IMR-90 (cell line): ENCODE results near the gene CYB5D1. TPM values are rescaled to one million over a fixed set of nuclear protein-coding genes. Genes with fewer than 3 reads are reported as not detected.

ENCODE experiments used
- CTCF ChIP-seq: conservative IDR thresholded peaks from 2 replicates; pipeline ENCODE4 v1.5.1; 2012; ENCODE audit warnings: mild to moderate bottlenecking, low read depth, low read length, improper control_type of control experiment
- MAZ ChIP-seq: IDR thresholded peaks from 2 replicates; pipeline ENCODE4 v1.6.1; 2012; ENCODE audit warnings: low read depth, mild to moderate bottlenecking, low read length, improper control_type of control experiment, moderate library complexity, borderline replicate concordance
- RAD21 ChIP-seq: IDR thresholded peaks from 2 replicates; pipeline ENCODE4 v1.6.1; 2012; ENCODE audit warnings: low read length, improper control_type of control experiment
- RFX5 ChIP-seq: IDR thresholded peaks from 2 replicates; pipeline ENCODE4 v1.8.0; 2012; ENCODE audit warnings: low read depth, mild to moderate bottlenecking, low read length, moderate library complexity
- SMC3 ChIP-seq: fragments of 150-350 bp; IDR thresholded peaks from 2 replicates; pipeline ENCODE4 v1.6.1; 2016; ENCODE audit warnings: low read depth, mild to moderate bottlenecking, antibody characterized with exemption, low read length, moderate library complexity
- polyA plus RNA-seq, 3 experiments: library from polyadenylated mRNA; depleted of rRNA; stranded (reverse); fragments of >200 nt; gene quantifications; 2 replicates each; pipeline ENCODE4 v1.2.3, GENCODE V29; 2012; ENCODE audit warnings: low replicate concordance in 1 of 3
- total RNA-seq: library from RNA; depleted of rRNA; stranded (reverse); fragments of >200 nt; gene quantifications from 2 replicates; pipeline ENCODE4 v1.2.3, GENCODE V29; 2012

Gene CYB5D1
- total and polyA plus RNA-seq, 2 of the 4 experiments (the other 2 are of a cell fraction) = 8.8 to 10.8 TPM

GRCh38 chr17:7884581-7885366 lies 27.0 kb downstream of the CYB5D1 start (continued):
- no peak for TF ChIP-seq CTCF
- no peak for TF ChIP-seq SMC3
- TF ChIP-seq RFX5 = no peak
- TF ChIP-seq MAZ = no peak
- TF ChIP-seq RAD21 = no peak
